COR-L47 (cell line): ENCODE measurements around the gene CAMKMT.
A peak's percentile ranks its signal among the peaks of the same experiment; 100 is the strongest.

Experiments
- DNase-seq: peaks from one replicate; lab custom pipeline; 2025; lab: John Stamatoyannopoulos, UW

Gene CAMKMT

DNA sequence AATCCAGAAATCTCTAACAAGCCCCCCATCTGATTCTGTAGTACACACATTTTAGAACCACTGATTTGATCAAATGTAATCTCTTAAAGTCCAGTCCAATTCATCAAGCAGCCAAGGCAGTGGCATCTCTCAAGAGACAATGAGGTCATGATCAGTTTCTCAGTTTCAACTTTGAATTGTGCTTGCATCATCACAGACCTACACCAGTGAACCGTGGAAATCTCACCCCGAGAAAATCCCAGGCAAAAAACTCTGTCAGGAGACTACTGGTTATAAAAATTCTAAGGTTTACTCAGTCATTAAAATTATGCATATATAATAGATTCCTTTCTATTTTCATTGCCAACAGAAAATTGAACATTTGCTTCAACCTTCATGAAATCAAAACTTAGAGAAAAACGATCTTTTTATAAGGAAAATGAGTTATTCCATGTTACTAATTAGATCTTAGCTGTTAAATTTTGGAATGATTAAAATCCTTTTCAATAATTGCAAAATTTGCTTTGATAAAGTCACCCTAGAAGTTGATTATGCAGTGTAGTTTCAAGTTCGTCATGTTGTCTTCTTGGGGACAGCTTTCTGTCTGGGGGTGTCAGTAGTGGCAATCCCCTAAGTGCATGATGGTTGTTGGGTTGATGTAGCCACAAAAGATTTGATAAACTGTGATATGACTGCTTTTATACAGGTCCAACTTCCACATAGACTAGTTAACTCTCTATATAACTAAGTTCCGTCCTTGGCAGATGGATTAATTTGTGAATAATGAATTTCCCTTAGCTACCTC lies 235.0 kb downstream of the CAMKMT start:
- DNase-seq: no peak

DNA sequence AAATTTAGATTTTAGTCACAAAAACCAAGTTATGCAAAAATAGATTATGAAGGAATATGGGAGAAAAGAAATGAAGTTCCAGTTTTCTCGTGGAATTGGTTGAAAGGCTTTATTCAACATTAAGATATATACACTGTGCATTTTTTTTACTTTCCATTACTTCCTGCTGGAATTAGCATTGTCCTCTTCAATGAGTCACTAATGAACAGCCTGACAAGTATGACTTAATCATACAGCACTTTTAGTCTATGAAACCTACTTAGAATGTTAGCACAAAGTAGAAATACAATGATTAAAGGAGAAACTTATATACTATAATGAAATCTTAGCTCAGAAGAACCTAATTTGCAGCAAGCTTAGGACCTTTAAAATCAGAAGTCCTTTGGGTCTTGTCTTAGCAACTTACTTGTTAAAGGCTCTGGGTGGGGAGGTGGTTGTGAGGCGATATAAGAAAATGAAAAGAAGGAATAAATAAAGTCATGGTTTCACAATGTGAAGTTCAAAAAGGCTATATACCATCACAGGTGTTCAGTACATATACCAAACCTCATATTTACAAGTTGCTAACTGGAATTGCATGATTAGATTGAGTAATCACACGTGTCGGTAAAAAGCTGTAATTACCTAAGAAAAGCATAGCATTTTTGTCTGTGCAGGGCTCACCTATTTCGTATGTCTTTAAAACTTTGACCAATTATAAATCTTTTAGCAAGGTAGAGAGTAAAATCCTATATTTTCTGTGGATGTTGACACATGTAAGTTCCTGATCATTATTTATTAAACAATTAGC lies 236.8 kb downstream of the CAMKMT start:
- DNase-seq: no peak

- no peak for DNase-seq
These were observed 237.4 kb downstream of the CAMKMT start for GRCh38 chr2:44599130-44599529.

DNA sequence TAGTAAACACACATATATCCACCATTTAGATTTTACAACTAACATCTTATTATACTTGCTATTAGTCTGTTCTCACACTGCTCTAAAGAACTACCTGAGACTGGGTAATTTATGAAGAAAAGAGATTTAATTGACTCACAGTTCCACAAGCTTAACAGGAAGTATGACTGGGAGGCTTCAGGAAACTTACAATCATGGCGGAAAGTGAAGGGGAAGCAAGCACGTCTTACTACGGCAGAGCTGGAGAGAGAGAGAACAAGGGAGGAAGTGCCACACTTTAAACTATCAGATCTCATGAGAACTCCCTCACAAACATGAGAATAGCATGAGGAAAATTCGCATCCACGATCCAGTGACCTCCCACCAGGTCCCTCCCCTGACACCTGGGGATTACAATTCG lies 240.7 kb downstream of the CAMKMT start:
- DNase-seq: no peak

DNA sequence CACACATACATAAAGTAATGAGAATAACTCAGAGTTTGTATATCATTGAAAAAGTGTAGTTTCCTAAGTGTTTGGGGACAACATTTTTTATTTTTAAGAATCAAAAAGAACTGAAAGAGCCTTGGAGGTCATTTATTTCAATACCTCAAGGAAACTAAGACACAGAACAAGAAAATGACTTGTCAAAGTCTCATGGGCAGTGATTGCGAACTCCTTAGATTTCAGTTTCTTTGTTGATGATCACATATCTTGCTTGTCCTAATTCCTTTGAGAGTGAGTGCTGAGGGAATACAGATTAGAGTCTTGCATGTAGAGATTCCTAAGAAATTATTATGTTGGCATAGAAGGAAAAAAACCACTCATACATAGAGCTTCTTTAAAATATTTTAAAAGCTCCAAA lies 243.8 kb downstream of the CAMKMT start:
- DNase-seq: no peak

GRCh38 chr2:44612276-44612675 lies 250.5 kb downstream of the CAMKMT start:
- no peak for DNase-seq

DNA sequence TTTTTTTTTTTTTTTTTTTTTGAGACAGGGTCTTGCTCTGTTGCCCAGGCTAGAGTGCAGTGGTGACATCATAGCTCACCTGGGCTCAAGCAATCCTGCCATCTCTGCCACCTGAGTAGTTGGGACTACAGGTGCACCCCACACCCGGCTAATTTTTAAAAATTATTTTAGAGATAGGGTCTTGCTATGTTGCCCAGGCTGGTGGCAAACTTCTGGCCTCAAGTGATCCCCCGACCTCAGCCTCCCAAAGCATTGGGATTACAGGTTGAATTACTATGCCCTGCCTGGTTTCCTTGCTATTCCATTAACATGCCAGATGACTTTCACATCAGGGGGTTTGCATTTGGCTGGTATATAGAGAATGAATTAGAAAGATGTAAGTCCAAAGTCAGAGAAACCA lies 253.2 kb downstream of the CAMKMT start:
- no peak for DNase-seq

DNA sequence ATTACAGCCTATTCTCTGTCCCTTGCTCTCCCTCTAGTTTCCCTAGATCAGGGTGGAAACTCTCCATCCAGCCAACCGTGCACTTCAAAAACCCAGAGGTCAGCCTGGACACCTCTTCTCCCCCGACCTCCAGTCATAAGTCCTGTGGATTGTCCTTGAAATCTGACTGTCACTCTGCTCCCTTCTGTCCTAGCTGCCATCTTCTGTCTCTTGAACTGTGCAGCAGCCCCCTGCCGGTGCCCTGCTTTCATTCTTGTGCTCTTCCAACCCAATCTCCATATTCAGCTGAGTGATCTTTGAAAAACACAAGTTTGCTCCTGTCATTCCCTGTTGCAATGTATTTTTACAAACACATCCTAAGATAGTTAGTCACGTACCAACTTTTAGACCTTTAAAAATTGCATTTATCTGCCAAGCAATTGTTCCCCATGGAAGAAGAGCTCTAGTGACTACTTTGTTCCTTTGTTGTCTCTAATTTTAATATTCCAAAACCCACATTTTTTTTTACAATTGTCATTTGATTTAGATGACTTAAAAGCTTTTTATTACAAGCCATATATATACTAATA lies 254.3 kb downstream of the CAMKMT start:
- DNase-seq: no peak

DNA sequence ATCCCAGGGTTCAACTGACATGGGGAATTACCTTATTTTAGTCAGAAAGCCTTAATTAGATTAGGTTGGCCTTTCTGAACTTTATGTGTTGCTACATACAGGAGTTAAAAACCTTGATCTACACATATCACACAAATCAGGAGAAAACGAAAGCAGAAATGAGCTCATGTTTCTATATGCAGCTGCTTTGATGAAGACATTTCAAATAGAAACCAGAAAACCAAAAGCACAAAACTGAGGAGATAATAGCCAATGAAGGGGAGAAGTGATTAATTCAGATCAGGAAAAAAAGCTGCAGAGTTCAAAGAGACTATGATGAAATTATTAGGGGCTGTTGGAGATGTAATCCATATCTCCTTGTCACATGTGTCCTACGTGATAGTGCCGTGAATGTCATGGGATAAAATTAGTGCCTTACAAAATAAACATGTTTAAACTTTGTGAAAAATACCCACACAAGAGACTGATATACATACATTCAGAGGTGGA lies 255.0 kb downstream of the CAMKMT start:
- no peak for DNase-seq

DNA sequence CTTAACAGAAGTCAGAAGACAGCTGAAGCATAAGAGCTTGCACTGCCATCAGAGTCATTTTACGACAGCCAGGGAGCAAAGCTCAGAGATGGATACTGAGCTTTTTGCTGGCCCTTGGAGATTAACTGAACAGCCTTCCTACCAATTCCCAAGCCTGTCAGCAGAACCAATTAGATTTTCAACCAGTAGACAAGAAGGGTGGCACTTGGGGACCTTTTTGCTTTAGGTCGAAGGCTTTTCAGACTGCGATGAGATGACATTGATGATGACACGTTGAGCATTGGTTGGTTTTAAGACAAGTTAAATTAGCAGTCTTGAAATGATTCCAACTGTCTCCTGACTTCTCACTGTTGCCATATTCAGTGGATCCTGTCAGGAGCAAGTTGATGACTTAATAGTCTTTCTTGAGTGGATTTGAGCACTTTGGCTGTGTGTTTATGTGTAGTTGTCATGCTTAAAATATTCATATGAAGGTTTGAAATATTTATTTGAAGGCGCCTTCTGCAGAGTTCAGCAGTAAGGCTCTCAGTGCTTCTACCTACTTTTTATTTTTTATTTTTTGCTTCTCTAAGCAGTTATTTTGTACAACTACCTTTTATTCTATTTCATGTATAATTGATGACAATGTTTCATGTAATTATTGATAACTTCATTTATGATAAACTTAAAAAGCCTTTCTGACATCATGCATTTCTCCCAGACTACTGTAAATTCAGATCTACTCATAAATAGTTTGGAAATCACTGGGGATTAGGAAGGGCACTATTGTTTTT lies 256.7 kb downstream of the CAMKMT start:
- no peak for DNase-seq

DNA sequence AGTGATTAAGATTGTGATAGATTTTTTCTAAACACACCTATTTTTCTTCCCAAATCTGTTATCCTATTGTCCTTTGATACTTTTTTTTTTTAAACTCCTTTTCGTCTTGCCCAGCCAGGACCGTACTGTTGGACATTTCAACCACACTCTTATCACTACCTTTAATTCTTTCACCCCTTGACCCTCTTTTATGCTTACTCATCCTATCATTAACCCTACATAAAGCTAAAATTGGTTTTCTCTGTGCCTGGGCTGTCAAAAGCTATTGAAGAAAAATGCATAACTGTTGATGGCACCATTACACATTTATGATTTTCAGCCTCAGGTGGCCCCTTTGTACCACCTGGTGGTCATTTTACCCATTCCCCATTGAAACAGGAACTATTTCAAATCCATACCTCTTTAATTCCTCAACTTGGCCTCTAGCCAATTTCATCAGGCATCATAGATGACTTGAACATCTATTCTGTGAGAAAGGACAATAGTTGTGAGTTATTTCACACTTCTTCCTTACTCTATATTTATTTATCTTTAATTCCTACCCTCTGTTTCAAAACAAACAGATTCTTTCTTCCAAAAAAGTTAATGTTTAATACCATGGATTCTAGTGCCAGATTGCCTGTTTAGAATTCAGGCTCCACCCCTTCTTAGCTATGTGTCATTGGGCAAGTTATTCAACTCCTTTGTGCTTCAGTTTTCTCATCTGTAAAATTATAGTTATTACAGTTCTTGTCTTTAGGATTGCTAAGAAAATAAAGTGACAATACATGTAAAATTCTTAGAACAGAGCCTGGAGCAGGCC lies 258.6 kb downstream of the CAMKMT start:
- no peak for DNase-seq

DNA sequence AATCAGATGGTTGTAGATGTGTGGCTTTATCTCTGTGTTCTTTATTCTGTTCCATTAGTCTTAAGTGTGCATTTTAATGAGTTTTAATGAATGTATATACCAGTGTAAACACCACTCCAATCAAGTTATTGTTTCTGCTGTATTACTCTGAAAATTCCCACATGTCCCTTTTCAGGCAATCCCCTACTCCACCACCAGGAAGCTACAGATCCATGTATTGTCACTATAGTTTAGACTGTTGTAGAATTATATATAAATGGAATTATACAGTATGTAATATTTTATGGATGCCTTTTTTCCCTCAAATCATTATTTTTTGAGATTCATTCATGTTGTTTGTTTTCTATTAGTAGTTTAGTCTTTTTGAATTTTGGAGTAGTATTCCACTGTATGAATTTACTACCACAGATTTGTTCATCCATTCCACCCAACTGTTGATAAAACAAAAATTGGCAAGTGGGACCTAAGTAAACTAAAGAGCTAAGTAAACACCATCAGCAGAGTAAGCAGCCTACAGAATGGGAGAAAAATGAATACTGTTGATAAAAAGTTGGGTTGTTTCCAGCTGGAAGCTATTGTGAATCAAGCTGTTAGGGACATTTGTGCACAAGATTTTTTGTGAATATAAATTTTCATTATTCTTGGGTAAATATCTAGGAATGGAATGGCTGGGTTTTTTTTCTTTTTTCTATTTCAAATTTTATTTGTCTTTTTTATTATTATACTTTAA lies 262.0 kb downstream of the CAMKMT start:
- DNase-seq: peak; percentile 81

DNA sequence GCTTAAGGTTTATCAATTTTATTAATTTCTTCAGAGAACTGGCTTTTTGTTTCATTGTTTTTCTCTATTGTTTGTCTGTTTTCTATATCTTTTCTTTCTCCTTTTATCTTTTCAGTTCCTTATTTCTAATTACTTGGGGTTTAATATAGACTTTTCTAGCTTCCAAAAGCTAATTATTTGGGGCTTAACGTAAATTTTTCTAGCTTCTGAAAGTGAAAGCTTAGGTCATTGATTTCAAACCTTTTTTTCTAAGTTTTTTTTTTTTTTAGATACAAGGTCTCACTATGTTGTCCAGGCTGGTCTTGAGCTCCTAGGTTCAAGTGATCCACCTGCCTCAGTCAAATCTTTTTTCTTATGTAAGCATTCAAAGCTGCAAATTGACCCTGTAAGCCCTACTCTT lies 266.6 kb downstream of the CAMKMT start:
- no peak for DNase-seq

DNA sequence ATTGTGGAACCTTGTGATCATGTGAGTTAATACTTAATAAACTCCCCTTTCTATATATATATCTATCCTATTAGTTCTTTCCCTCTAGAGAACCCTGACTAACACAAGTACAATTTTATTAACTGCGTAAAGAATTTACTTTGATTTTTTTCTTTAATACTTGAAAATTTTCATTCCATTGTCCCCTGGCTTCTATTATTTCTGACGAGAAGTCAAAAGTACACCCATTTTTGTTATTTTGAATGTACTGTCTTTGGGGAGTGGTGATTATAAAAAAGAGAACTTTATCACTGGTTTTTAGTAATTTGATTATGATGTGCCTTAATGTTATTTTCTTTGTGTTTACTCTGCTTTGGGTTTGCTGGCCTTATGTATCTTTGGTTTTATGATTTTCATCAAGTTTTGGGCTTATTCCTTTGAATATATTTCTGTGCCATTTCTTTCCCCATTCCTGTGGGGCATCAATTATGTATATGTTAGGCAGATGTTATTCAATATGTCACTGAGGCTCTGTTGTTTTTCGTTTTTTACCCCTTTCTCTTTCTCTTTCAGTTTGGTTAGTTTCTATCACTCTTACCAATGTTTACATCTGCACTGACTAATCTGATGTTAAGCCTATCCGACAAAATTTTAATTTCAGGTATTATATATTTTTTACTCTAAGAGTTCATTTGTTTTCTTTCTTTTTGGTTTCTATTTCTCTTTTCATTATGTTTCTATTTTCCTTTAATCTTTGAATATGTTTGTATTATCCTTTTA lies 271.4 kb downstream of the CAMKMT start:
- DNase-seq: no peak

- no peak for DNase-seq
These were observed 274.0 kb downstream of the CAMKMT start for GRCh38 chr2:44635725-44636124.

DNA sequence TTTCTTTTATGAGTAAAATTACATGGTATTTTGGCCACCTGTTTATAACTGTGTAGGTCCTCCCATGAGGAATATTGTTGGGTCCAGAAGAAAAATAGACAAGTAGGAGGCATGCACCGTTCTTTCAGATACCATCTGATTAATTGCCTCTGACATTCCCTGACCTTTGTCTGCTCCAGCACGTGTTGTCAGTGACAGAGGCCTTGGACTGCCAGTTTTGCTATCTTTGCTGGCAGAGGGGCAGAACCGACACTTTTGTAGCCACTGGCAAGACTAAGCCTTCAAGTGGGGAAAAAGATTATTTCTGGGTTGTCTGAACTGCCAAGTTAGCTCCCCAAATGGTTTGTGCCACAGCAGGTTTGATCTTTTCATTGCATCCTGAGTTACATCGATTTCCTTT lies 276.9 kb downstream of the CAMKMT start:
- DNase-seq: peak; percentile 10

GRCh38 chr2:44639399-44639798 lies 277.7 kb downstream of the CAMKMT start:
- DNase-seq: no peak

GRCh38 chr2:44642123-44642857 lies 280.5 kb downstream of the CAMKMT start:
- no peak for DNase-seq

DNA sequence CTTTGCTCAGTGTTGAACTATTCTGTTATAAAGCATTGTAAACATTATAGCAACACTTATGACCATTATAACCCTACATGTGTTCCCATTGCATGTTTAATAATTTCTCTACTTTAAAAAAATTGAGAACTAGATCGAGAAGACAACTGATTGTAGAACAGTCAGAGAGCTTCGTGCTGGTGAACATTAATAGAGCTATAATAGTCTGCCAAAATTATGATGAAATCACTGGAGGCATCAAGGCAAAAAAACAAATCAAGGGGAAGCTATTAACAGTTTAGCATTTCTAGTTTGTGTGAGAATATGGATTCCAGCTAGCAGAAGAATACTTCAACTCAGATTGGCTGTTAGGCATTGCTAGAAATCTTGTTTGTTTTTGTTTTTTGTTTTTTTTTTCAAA lies 284.2 kb downstream of the CAMKMT start:
- no peak for DNase-seq
